Natural killer cell (primary cell): ENCODE measurements around the gene PPP1CB. TPM values are rescaled to one million over a fixed set of nuclear protein-coding genes. Genes with fewer than 3 reads are reported as not detected.
A peak's percentile ranks its signal among the peaks of the same experiment; 100 is the strongest.

Source experiments
- ATAC-seq, 3 donors: fragments of 150-1000 bp in 2 of 3; fragments of 200-7000 bp in 1 of 3; cut with Tn5 transposase; 1 replicate in 1 of 3; 2 replicates in 2 of 3; pipeline ENCODE4 v1.10.0; 2021; ENCODE audit warnings: mild to moderate bottlenecking in 2 of 3, moderate library complexity in 2 of 3
- DNase-seq, 2 donors: peaks; one replicate each; pipeline versions ENCODE4 v3.0.0 to v3.0.0-alpha.2; 2013 to 2021; ENCODE audit warnings: mixed read lengths in 1 of 2
- H3K27ac ChIP-seq: one replicate; pipeline ENCODE4 v1.5.1; 2013; ENCODE audit warnings: mild to moderate bottlenecking, low read length
- H3K27me3 ChIP-seq: one replicate; pipeline ENCODE4 v1.6.1; 2013; ENCODE audit warnings: low read length; ENCODE audit not compliant: control insufficient read depth, insufficient read depth
- H3K36me3 ChIP-seq: one replicate; pipeline ENCODE4 v1.6.1; 2013; ENCODE audit warnings: low read length; ENCODE audit not compliant: control insufficient read depth, insufficient read depth
- H3K4me1 ChIP-seq: one replicate; pipeline ENCODE4 v1.6.1; 2013; ENCODE audit warnings: low read length; ENCODE audit not compliant: control insufficient read depth, insufficient read depth
- H3K4me3 ChIP-seq: one replicate; pipeline ENCODE4 v1.5.1; 2013; ENCODE audit warnings: low read length
- H3K9me3 ChIP-seq: one replicate; pipeline ENCODE4 v1.6.1; 2013; ENCODE audit warnings: low read length; ENCODE audit not compliant: control insufficient read depth, insufficient read depth
- H3K27ac Mint-ChIP-seq, 2 donors: one replicate each; pipeline ENCODE4 v1.8.0; 2022; ENCODE audit warnings: mild to moderate bottlenecking in 2 of 2, mixed read lengths in 2 of 2, moderate library complexity in 1 of 2
- H3K27me3 Mint-ChIP-seq, 2 donors: one replicate each; pipeline ENCODE4 v1.8.0; 2022; ENCODE audit warnings: low read depth in 2 of 2, mixed read lengths in 2 of 2
- H3K36me3 Mint-ChIP-seq: one replicate; pipeline ENCODE4 v1.8.0; 2022; ENCODE audit warnings: mixed read lengths
- H3K4me1 Mint-ChIP-seq, 2 donors: one replicate each; pipeline ENCODE4 v1.8.0; 2022; ENCODE audit warnings: mixed read lengths in 2 of 2
- H3K4me3 Mint-ChIP-seq: one replicate; pipeline ENCODE4 v1.8.0; 2022; ENCODE audit warnings: mild to moderate bottlenecking, moderate library complexity, mixed read lengths
- H3K9me3 Mint-ChIP-seq, 2 donors: one replicate each; pipeline ENCODE4 v1.8.0; 2022; ENCODE audit warnings: mixed read lengths in 2 of 2
- WGBS: methylation state at CpG from one replicate; pipeline ENCODE4 v1.1.7; 2013; ENCODE audit warnings: missing lambda C conversion rate; ENCODE audit not compliant: insufficient coverage; 5-methylcytosine and 5-hydroxymethylcytosine counted together
- intact Hi-C: fragments of 100-400 bp; cut with micrococcal nuclease; formaldehyde crosslinking; loops from one replicate; pipeline ENCODE4 v1.14.2; 2022
- total RNA-seq, 4 donors: library from RNA; stranded (reverse); fragments of 120-200 nt in 1 of 4; gene quantifications; one replicate each; pipeline versions ENCODE4 v1.2.3 to v1.2.4, GENCODE V29; 2013 to 2022
- TF ChIP-seq, protein P1 (sequence below): fragments of 200-600 bp; IDR thresholded peaks from one replicate; pipeline ENCODE4 v1.8.0; 2022; ENCODE audit warnings: antibody characterized with exemption

PPP1CB gene
- total RNA-seq, 3 donors from 2014 or later (not counting 1 experiment from before 2014, with no cell fraction given): 157 to 200 (median 181) TPM

DNA sequence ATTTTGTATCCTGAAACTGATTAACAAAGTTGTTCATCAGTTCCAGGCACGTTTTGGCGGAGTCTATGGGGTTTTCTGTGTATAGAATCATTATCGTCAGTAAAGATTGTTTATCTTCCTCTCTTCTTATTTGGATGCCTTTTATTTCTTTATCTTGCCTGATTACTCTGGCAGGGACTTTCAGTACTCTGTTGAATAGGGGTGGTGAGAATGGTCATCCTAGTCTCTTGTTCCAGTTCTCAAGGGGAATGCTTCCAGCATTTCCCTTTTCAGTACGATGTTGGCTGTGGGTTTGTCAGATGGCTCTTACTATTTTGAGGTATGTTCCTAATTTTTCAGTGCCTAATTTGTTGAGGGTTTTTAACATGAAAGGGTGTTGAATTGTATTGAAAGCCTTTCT lies 45.0 kb downstream of the PPP1CB start:
- no peak overlapping the region for H3K4me3 ChIP-seq
- H3K27me3 ChIP-seq: no peaks in the 10 kb centered on the region
- Mint-ChIP-seq H3K9me3 (no peaks in the 10 kb centered on the region), H3K4me1 (peaks cover 40 to 41% of the 10 kb centered on the region in 2 donors), H3K27ac (peak overlapping the region; percentile 30 to 53), H3K36me3 (peaks cover 8% of the 10 kb centered on the region), H3K27me3 (no peaks in the 10 kb centered on the region), H3K4me3 (no peak overlapping the region)
- H3K27ac ChIP-seq: no peak overlapping the region
- ATAC-seq (no peak), DNase-seq (no peak)
- 93% methylated on average over 3 of the region's 4 CpGs for WGBS
- H3K4me1 ChIP-seq: no peaks in the 10 kb centered on the region
- H3K36me3 ChIP-seq: peaks cover 60% of the 10 kb centered on the region
- intact Hi-C loops: no loop called here
- TF ChIP-seq, protein P1, sequence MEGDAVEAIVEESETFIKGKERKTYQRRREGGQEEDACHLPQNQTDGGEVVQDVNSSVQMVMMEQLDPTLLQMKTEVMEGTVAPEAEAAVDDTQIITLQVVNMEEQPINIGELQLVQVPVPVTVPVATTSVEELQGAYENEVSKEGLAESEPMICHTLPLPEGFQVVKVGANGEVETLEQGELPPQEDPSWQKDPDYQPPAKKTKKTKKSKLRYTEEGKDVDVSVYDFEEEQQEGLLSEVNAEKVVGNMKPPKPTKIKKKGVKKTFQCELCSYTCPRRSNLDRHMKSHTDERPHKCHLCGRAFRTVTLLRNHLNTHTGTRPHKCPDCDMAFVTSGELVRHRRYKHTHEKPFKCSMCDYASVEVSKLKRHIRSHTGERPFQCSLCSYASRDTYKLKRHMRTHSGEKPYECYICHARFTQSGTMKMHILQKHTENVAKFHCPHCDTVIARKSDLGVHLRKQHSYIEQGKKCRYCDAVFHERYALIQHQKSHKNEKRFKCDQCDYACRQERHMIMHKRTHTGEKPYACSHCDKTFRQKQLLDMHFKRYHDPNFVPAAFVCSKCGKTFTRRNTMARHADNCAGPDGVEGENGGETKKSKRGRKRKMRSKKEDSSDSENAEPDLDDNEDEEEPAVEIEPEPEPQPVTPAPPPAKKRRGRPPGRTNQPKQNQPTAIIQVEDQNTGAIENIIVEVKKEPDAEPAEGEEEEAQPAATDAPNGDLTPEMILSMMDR: no peak
- no peaks in the 10 kb centered on the region for H3K9me3 ChIP-seq

DNA sequence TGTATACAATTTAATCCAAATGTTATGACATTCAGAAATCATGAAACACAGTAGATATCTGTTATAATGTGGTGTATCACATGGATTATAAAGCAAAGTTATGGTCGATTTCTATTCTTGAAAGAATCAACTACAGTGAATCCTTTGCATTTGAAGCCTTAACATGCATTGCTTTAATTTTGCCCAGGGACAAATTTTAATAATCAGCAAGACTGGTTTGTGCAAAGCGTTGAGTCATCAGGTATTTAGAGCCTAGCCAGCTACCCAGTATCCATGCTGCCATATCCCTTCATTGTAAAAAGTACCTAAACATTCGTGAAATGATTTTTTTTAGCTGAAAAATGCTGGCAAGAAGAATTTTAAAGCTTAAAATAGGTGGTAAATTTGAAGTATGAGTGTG lies 50.1 kb downstream of the PPP1CB start:
- intact Hi-C loops: no loop called here
- 98% methylated on average over 2 of the region's 3 CpGs for WGBS

DNA sequence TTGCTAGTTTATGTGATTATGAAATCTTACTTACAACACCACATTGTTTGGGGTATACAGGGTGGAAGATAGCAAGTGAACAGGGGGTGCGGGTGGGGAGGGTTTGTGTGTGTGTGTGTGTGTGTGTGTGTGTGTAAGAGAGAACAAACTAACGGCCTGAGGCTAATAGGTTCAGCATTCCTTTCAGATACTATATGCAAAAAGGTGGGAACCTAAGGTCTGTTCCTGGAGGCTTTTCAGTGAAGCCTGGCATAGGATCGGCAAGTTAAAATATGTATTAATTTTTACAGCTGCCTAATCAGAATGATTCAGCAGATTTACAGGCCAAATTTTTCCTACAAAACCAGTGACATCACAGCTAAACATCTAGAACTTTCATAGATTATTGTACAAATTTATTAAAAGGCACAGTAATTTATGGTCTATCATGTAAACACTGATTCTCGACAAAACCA lies 51.4 kb downstream of the PPP1CB start:
- peaks cover 7 to 13% of the 10 kb centered on the region in 2 donors for H3K4me1 Mint-ChIP-seq
- H3K4me1 ChIP-seq: no peaks in the 10 kb centered on the region
- intact Hi-C loops: no loop called here
- no peak overlapping the region for H3K4me3 ChIP-seq
- ATAC-seq (no peak), DNase-seq (no peak)
- H3K4me3 Mint-ChIP-seq: no peak overlapping the region
- no peaks in the 10 kb centered on the region for H3K36me3 Mint-ChIP-seq
- H3K27me3 ChIP-seq: no peaks in the 10 kb centered on the region
- TF ChIP-seq, protein P1: no peak
- H3K9me3 ChIP-seq: no peaks in the 10 kb centered on the region
- peaks cover 48% of the 10 kb centered on the region for H3K36me3 ChIP-seq
- no peak overlapping the region for H3K27ac ChIP-seq
- peak overlapping the region; percentile 29 to 59 for H3K27ac Mint-ChIP-seq
- WGBS: 78% methylated on average over 2 of the region's 4 CpGs
- H3K9me3 Mint-ChIP-seq: no peaks in the 10 kb centered on the region
- no peaks in the 10 kb centered on the region for H3K27me3 Mint-ChIP-seq

More for the DNA sequence above, 50.1 kb downstream of the PPP1CB start:
- Mint-ChIP-seq H3K4me3 (no peak overlapping the region), H3K36me3 (no peaks in the 10 kb centered on the region), H3K4me1 (peaks cover 20 to 24% of the 10 kb centered on the region in 2 donors), H3K27me3 (no peaks in the 10 kb centered on the region), H3K9me3 (no peaks in the 10 kb centered on the region), H3K27ac (peak overlapping the region in 1 of 2 donors; percentile 59)
- TF ChIP-seq, protein P1: no peak
- DNase-seq (no peak), ATAC-seq (no peak)
- H3K9me3 ChIP-seq: no peaks in the 10 kb centered on the region
- H3K4me1 ChIP-seq: no peaks in the 10 kb centered on the region
- no peak overlapping the region for H3K27ac ChIP-seq
- H3K36me3 ChIP-seq: peaks cover 50% of the 10 kb centered on the region
- no peaks in the 10 kb centered on the region for H3K27me3 ChIP-seq
- no peak overlapping the region for H3K4me3 ChIP-seq

GRCh38 chr2:28809927-28810326 lies 58.3 kb downstream of the PPP1CB start:
- WGBS: 62% methylated on average over 10 of the region's 10 CpGs
- no peaks in the 10 kb centered on the region for H3K9me3 ChIP-seq
- Mint-ChIP-seq H3K9me3 (no peaks in the 10 kb centered on the region), H3K4me1 (peaks cover 14 to 15% of the 10 kb centered on the region in 2 donors), H3K36me3 (no peaks in the 10 kb centered on the region), H3K27ac (peak overlapping the region; percentile 81 to 92), H3K4me3 (peak overlapping the region; percentile 89), H3K27me3 (no peaks in the 10 kb centered on the region)
- H3K36me3 ChIP-seq: peaks cover 5% of the 10 kb centered on the region
- TF ChIP-seq, protein P1: no peak
- DNase-seq (no peak), ATAC-seq (peak in 1 of 3 donors; percentile 4)
- peak overlapping the region; percentile 55 for H3K4me3 ChIP-seq
- H3K4me1 ChIP-seq: peaks cover 18% of the 10 kb centered on the region
- intact Hi-C loops: loop anchor here (1.0 to 10.0 kb wide), 2 partner anchors 59 to 305 kb away; partner anchors contain the start of genes CLIP4 and PPP1CB
- H3K27me3 ChIP-seq: no peaks in the 10 kb centered on the region
- H3K27ac ChIP-seq: peak overlapping the region; percentile 61
